GM18868 (cell line): ENCODE data around the gene MAF.
A peak's percentile ranks its signal among the peaks of the same experiment; 100 is the strongest.

Source experiments
- ATAC-seq: cut with Tn5 transposase; IDR thresholded peaks from one replicate; pipeline ENCODE4 v1.9.1; 2021; ENCODE audit warnings: mild to moderate bottlenecking, moderate library complexity; ENCODE audit not compliant: unreplicated experiment

MAF gene

GRCh38 chr16:79613009-79613408 is 12.5 kb upstream of the MAF start:
- ATAC-seq: no peak

DNA sequence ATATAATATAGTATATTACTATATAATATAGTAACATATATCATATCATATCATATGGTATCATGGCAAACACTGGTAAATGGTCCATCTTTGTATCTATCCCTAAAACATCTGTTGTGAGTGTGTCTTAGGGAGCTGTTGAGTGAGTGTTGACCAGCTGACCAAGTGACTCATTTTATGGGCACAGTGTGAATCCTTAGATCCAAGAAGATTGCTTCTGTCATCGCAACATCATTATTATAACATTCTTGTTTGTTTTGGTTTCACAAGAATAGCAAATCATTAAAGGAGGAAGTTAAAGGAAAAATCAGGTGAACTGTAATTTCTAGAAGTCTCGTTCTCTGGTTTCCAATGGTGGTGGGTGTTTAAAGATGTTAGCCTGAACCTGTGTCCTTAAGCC is 11.7 kb upstream of the MAF start:
- no peak for ATAC-seq

DNA sequence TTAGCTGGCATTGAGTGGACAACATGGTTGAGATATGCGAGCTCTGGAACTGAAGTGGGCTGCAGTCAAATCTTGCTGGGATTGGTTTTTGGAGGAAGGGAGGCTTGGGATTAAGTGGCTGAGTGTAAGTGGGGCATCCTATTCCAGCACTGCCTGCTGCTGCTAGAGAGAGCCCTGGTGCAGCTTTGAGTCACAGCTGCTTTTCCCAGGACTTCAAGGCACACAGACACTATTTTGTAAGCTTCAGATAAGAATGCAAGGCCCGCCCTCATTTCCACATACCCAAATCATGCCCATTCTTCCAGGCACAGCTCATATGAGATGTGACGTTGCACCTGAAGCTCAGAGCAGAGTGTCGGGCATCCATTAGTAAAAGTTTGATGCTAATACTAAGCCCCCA is 10.2 kb upstream of the MAF start:
- no peak for ATAC-seq

GRCh38 chr16:79609861-79610260 is 9.3 kb upstream of the MAF start:
- no peak for ATAC-seq

DNA sequence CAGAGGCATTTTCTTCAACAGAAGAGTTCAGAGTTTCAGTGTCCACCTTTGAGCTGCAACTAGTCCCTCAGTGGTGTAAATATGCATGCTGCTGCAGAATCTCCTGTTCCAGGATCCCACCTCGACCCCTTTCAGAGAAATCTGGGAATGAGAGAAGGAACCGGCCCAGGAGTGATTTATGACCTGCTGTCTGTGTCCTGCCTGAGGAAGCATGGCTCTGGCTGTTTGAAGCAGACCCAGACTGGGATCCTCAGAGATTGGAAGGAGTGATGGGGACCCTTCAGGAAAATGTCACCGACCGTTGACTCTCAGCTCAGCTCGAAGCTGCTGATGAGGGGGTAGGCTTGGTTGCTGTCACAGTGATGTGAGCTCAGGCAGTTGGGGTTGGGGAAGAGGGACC is 8.4 kb upstream of the MAF start:
- no peak for ATAC-seq

- no peak for ATAC-seq
These were observed 7.0 kb upstream of the MAF start for GRCh38 chr16:79607587-79607986.

DNA sequence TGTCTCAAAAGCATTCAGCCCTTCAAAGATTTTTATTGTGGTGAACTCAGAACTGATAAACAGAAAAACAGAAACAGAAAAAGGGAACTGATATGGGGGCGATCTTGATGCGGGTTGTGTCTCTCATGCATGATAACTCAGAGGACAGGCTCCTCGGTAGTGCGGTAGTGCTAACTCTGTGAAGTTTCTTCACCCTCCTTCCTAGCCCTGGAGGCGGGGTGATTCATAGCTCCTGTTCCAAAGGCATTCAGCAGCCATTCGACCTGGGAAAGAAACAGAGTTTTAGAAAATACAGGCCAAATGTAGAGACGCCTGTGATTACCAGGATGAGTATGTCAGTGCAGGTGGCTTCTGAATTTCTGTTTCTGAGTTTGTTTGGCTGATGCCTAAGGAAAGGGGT is 5.5 kb upstream of the MAF start:
- peak; percentile 64 for ATAC-seq

GRCh38 chr16:79603055-79603454 is 2.5 kb upstream of the MAF start:
- ATAC-seq: no peak

GRCh38 chr16:79602628-79603014 is 2.1 kb upstream of the MAF start:
- no peak for ATAC-seq

DNA sequence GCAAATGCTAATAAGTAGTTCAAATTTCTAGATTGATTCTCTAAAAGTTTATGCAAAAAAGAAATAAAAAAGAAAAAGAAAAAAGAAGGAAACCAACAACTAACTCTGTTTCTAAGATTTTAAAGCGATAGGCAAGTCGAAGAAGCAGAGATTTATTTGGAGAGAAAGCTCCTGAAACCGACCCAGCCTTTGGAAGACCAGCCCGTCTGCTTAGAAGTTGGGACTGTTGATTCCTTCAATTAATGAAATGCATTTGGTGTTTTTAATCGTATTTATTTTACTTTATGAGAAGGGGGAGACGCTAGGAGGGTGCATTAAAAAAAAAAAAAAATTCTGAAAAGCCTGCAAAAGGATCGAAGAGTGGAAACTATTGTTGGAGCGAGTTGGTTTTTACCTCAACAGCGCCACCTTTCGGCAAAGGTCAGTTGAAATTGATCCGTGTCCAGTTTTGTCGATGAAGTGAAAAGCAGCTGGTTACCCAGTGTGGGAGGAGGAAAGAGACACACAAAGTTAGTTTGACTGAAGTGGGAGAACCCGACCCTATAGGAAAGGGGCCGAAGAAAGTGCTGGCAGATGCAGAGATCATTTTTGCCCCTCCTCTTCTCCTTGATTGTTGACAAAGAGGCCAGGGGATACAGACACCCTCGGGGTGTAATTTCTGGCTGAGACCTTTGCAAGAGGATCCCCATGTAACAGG is 1.5 kb upstream of the MAF start:
- no peak for ATAC-seq

DNA sequence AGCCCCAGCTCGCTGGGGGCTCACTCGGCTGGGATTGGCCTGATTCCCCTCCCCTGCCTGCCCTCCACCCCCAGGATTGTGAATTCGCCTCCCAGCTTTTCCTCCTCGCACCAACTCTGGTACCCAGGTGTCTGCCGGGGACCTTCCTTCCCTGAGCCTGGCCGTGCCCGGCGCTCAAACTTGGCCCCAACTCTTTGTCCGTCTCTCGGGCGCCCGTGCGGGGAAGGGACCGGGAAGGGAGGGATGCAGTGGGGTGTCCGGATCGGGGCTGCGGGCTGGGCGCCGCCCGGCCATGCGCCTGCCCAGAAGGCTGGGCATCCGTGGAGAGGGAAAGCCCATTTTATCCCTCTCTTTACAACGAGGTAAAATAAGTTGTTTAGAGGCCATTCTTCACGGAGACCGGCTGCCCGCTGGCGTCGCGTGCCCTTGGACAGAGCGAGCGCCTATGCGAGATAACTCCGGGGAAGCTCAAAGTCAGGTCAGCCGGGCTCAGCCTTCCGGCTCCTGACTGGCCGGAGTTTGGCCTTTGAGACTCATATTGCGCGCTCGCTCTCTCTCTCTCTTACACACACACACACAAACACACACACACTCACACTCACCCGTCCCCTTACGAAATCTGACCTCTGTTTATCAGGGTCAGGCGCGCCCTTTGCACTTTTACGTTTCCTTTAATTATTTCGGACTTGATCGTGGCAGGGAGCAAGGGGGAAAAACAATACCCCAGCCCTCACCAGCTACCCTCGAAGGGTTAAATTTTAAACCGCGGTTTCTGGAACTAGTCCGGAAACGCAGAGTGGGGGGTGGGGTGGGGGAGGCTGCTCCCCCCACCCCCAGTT is 774 bp upstream of the MAF start:
- no peak for ATAC-seq

GRCh38 chr16:79599837-79600637 is 500 bp downstream of the MAF start:
- peak; percentile 42 for ATAC-seq

GRCh38 chr16:79599256-79599836 is 1.2 kb downstream of the MAF start:
- no peak for ATAC-seq

GRCh38 chr16:79598348-79599181 is 2.0 kb downstream of the MAF start:
- ATAC-seq: no peak

DNA sequence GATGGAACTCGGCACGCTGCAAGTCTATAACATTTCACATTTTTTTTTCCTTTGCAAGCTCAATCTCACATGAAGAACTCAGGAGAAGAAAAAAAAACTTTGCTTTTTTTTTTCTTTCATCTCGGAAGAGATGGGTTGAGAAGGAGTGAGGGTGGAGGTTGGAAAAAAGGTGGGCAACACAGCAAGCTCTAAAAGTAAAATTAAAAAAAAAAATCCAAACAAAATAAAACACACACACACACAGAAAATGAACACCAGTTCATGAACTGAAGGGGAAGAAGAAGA is 2.5 kb downstream of the MAF start:
- no peak for ATAC-seq

DNA sequence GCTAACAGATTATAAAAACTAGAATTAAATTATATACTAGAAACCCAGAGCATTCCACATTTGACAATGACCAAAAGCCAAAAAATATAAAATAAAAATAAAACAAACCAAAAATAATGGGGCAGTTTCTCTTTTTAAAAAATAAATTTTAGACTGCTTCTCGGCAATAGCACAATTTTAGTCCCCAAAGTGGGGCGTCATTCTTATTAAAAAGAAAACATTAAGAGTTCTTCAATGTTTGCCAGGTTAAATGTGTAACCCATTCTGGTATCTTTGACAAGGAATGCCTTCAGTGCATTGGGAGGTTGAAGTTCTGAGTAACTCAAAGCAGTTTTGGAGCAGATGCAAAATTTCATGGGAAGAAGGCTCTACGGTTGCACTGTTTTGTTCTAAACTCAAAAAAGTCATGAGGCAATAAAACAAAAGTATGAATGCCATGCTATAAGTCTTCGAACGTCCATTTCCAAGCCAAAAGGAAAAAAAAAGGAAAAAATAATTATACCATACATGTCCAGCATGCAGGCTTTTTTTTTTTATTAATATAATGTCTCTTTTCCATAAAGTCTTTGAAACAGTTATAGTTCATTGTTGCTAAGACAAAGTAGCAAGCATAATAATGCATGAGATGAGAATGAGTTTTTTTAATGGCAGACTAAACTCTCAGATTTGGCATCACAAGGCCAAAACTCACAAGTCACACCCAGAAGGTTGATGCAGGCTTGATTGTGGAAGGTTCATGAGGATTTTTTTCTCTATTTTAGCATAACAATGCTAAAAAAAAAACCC is 3.1 kb downstream of the MAF start:
- no peak for ATAC-seq

DNA sequence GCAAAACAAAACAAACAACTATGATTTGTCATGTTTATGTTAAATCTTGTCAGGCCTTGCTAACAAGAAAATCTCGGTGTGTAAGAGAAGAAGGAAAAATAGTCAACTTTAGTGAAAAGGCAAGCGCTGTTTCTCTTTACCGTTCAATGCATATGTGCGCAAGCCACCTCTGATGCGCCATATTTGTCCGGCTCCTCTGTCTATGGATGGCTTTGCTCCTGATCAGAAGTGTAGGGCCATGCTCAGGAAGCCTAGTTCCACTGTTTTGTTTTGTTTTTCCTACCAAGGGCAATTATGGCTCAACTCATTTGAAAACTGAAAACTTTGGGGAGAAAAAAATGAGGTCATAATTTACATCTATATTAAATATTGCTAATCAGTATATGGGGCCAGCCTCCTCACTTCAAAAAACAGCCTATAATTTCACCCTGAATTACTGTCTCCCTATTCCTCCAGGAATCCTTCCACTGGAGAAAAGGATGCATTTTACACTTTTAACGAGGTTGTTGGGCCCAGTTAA is 4.5 kb downstream of the MAF start:
- no peak for ATAC-seq

GRCh38 chr16:79595231-79595641 is 5.3 kb downstream of the MAF start:
- no peak for ATAC-seq

DNA sequence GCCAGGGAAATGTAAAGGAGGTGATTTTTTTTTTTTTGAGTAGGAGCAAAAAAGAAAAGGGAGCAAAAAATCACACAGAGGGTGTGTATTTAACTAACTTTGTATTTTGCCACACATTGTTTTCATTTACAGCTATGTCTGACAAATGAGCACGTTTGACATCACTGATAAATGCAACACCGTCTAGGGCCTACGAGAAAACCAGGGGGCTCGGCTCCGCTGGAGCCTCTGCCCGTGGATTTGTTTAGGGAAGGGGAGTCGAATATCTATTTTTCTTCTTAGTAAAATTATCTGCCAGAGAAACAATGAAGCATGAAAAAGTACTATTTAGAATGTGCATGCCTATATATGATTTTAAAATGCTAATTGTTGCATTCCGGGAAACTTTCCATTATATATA is 6.8 kb downstream of the MAF start:
- no peak for ATAC-seq

DNA sequence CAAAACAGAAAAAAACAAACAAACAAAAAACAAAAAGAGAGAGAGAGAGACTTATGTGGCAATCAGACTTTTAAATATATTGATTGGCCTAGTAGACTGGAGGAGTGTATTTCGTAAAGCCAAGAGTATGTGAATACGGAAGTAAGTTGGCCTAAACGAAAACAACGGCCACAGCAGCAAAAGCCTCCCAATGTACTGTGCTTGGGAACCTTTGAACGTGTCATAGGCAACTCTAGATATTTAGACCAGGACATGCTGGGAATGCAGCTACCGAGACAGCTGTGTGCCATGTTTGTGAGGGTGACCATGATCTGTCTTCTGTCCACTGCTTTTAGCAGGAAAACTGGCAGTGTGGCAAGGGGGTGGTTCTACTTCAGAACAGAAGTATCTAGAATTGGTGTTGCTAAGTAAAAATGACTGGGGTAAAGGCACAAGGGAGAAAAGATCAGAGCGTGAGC is 7.4 kb downstream of the MAF start:
- ATAC-seq: no peak
